WTC11 (cell line): ENCODE data around the gene UQCC2. TPM values are rescaled to one million over a fixed set of nuclear protein-coding genes. Genes with fewer than 3 reads are reported as not detected.

Experiments
- ATAC-seq: fragments of 200-7000 bp; cut with Tn5 transposase; 2 replicates; pipeline ENCODE4 v1.10.0; 2021; ENCODE audit warnings: mild to moderate bottlenecking, moderate library complexity
- CTCF ChIA-PET: fragments of 300-600 bp; sonication (Branson Sonifier 250); formaldehyde crosslinking; loops from one replicate; lab custom pipeline; 2021; ENCODE audit warnings: antibody characterized with exemption; lab: Charles Lee
- POLR2A ChIA-PET: fragments of 350-600 bp; sonication (Branson Sonifier 250); formaldehyde crosslinking; loops from one replicate; lab custom pipeline; 2021; ENCODE audit warnings: antibody characterized with exemption; lab: Charles Lee
- DNase-seq: peaks from one replicate; pipeline ENCODE4 v3.0.0; 2021; ENCODE audit warnings: low spot score
- H3K27ac Mint-ChIP-seq: 2 replicates; pipeline ENCODE4 v1.8.0; 2021; ENCODE audit warnings: mixed read lengths
- H3K27me3 Mint-ChIP-seq: 2 replicates; pipeline ENCODE4 v1.8.0; 2021; ENCODE audit warnings: low read depth, mild to moderate bottlenecking, moderate library complexity, mixed read lengths
- H3K36me3 Mint-ChIP-seq: 2 replicates; pipeline ENCODE4 v1.8.0; 2021; ENCODE audit warnings: mixed read lengths
- H3K4me1 Mint-ChIP-seq: 2 replicates; pipeline ENCODE4 v1.8.0; 2022; ENCODE audit warnings: mixed read lengths
- H3K4me3 Mint-ChIP-seq: 2 replicates; pipeline ENCODE4 v1.8.0; 2021; ENCODE audit warnings: mild to moderate bottlenecking, moderate library complexity, mixed read lengths
- H3K9me3 Mint-ChIP-seq: 2 replicates; pipeline ENCODE4 v1.8.0; 2021; ENCODE audit warnings: mixed read lengths
- ATF2 ChIP-seq: sonication (generic); formaldehyde crosslinking; IDR thresholded peaks from 2 replicates; pipeline ENCODE4 v1.8.1; 2022; ENCODE audit warnings: low read depth, missing genetic modification reagents, borderline replicate concordance
- CREB1 ChIP-seq: sonication (generic); formaldehyde crosslinking; IDR thresholded peaks from 2 replicates; pipeline ENCODE4 v1.8.0; 2023; ENCODE audit warnings: mild to moderate bottlenecking, missing genetic modification reagents
- FOXP1 ChIP-seq: sonication (generic); formaldehyde crosslinking; IDR thresholded peaks from 2 replicates; pipeline ENCODE4 v1.8.0; 2022; ENCODE audit warnings: missing genetic modification reagents, mild to moderate bottlenecking, moderate library complexity, borderline replicate concordance
- GRHL2 ChIP-seq: fragments of 250-450 bp; sonication (Bioruptor Pico); IDR thresholded peaks from 2 replicates; pipeline ENCODE4 v1.8.0; 2022; ENCODE audit warnings: mild to moderate bottlenecking, moderate library complexity; ENCODE audit not compliant: insufficient replicate concordance, severe bottlenecking
- JUN ChIP-seq: sonication (generic); formaldehyde crosslinking; IDR thresholded peaks from 2 replicates; pipeline ENCODE4 v1.8.0; 2023; ENCODE audit warnings: mild to moderate bottlenecking, missing genetic modification reagents
- NFE2L1 ChIP-seq: sonication (generic); formaldehyde crosslinking; IDR thresholded peaks from 2 replicates; pipeline ENCODE4 v1.8.1; 2023; ENCODE audit warnings: missing genetic modification reagents
- TP53 ChIP-seq: sonication (generic); formaldehyde crosslinking; IDR thresholded peaks from 2 replicates; pipeline ENCODE4 v1.8.1; 2023; ENCODE audit warnings: mild to moderate bottlenecking, missing genetic modification reagents
- ZNF396 ChIP-seq: fragments of 250-450 bp; sonication (Bioruptor Pico); IDR thresholded peaks from 2 replicates; pipeline ENCODE4 v1.8.0; 2021; ENCODE audit warnings: mild to moderate bottlenecking, moderate library complexity, borderline replicate concordance
- ZNF532 ChIP-seq: fragments of 250-450 bp; sonication (Bioruptor Pico); IDR thresholded peaks from 2 replicates; pipeline ENCODE4 v1.9.0; 2021; ENCODE audit warnings: mild to moderate bottlenecking, borderline replicate concordance
- total RNA-seq: library from RNA; stranded (reverse); gene quantifications from 3 replicates; pipeline ENCODE4 v1.2.3, GENCODE V29; 2021
- TF ChIP-seq, protein P1 (sequence below): sonication (generic); formaldehyde crosslinking; IDR thresholded peaks from 2 replicates; pipeline ENCODE4 v1.8.1; 2023; ENCODE audit warnings: mild to moderate bottlenecking, missing genetic modification reagents
- TF ChIP-seq, protein P2 (sequence below): sonication (generic); formaldehyde crosslinking; IDR thresholded peaks from 2 replicates; pipeline ENCODE4 v1.8.0; 2022; ENCODE audit warnings: missing genetic modification reagents

The UQCC2 gene
- total RNA-seq, 1 experiment from 2014 or later = 65.8 TPM

DNA sequence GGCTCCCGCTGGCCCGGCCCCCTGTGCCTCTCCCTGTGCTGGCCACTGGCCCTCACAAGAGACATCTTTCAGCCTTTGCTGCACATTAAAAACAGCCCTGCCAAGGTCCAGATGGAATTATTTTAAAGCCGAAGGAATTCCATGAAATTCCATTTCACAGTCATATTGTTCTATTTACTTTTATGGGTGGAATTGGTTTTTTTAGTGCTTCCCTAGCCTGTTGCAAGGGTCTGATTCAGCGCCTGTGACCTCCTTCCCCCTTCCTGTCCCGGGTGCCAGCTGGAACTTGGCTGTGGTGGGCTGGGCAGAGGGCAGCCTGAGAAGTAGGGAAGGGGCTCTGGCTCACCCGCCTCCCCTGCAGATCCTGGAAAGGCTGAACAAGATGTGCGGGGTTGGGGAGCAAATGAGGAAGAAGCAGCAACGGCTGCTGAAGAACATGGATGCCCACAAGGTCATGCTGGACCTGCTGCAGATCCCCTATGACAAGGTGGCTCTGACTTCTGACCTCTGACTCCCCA is 34.3 kb downstream of the UQCC2 start:
- no peak overlapping the region for H3K27ac Mint-ChIP-seq
- H3K27me3 Mint-ChIP-seq = no peaks in the 10 kb centered on the region
- H3K36me3 Mint-ChIP-seq = peaks cover 41% of the 10 kb centered on the region
- H3K4me3 Mint-ChIP-seq = no peak overlapping the region
- TF ChIP-seq GRHL2 (no peak), TP53 (CRISPR knock-in tag) (no peak), ZNF396 (CRISPR knock-in tag) (no peak), ATF2 (CRISPR knock-in tag) (no peak), ZNF532 (CRISPR knock-in tag) (no peak), FOXP1 (no peak), CREB1 (CRISPR knock-in tag) (no peak)
- CTCF ChIA-PET = no interaction called here
- DNase-seq (no peak), ATAC-seq (no peak)
- no peaks in the 10 kb centered on the region for H3K9me3 Mint-ChIP-seq
- H3K4me1 Mint-ChIP-seq = no peaks in the 10 kb centered on the region
- POLR2A ChIA-PET = no interaction called here

DNA sequence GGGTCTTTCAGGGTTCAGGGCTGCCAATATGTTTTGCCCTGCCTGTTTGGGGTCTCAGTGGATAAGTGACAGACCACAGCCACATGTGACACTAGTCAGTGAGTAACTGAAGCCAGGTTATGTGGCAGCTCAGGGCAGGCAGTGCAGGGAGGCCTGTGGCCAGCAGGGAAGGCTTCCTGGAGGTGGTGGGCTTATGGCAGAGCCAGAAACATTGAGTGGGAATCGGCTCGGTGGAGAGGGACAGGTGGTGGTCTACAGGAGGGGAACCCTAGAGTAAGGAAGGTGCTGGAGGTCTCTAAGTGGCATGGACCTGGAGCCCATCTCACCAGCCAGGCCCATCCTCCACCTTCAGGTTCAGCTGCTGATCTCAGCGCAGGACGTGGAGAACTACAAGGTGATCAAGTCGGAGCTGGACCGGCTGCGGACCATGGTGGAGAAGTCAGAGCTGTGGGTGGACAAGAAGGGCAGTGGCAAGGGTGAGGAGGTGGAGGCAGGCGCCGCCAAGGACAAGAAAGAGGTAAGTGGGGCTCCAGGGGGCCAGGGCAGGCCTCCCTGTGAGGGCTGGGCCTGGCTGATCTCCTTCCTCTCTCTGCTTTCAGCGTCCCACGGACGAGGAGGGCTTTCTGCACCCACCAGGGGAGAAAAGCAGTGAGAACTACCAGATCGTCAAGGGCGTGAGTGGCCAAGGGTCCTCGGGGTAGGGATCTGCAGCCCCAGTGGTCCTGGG is 34.9 kb downstream of the UQCC2 start:
- POLR2A ChIA-PET = no interaction called here
- Mint-ChIP-seq H3K4me3 (no peak overlapping the region), H3K36me3 (peaks cover 45% of the 10 kb centered on the region), H3K27me3 (no peaks in the 10 kb centered on the region), H3K27ac (no peak overlapping the region), H3K4me1 (no peaks in the 10 kb centered on the region)
- CTCF ChIA-PET = interaction anchor here (0.9 to 1.6 kb wide), 2 partner anchors 44 to 87 kb away, joined by 4 to 5 read pairs; no protein-coding TSS in a partner anchor
- ATAC-seq = no peak
- TF ChIP-seq, protein P1, sequence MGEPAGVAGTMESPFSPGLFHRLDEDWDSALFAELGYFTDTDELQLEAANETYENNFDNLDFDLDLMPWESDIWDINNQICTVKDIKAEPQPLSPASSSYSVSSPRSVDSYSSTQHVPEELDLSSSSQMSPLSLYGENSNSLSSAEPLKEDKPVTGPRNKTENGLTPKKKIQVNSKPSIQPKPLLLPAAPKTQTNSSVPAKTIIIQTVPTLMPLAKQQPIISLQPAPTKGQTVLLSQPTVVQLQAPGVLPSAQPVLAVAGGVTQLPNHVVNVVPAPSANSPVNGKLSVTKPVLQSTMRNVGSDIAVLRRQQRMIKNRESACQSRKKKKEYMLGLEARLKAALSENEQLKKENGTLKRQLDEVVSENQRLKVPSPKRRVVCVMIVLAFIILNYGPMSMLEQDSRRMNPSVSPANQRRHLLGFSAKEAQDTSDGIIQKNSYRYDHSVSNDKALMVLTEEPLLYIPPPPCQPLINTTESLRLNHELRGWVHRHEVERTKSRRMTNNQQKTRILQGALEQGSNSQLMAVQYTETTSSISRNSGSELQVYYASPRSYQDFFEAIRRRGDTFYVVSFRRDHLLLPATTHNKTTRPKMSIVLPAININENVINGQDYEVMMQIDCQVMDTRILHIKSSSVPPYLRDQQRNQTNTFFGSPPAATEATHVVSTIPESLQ (CRISPR knock-in tag) = no peak
- TF ChIP-seq FOXP1 = no peak
- TF ChIP-seq NFE2L1 (CRISPR knock-in tag) = no peak
- TF ChIP-seq, protein P2, sequence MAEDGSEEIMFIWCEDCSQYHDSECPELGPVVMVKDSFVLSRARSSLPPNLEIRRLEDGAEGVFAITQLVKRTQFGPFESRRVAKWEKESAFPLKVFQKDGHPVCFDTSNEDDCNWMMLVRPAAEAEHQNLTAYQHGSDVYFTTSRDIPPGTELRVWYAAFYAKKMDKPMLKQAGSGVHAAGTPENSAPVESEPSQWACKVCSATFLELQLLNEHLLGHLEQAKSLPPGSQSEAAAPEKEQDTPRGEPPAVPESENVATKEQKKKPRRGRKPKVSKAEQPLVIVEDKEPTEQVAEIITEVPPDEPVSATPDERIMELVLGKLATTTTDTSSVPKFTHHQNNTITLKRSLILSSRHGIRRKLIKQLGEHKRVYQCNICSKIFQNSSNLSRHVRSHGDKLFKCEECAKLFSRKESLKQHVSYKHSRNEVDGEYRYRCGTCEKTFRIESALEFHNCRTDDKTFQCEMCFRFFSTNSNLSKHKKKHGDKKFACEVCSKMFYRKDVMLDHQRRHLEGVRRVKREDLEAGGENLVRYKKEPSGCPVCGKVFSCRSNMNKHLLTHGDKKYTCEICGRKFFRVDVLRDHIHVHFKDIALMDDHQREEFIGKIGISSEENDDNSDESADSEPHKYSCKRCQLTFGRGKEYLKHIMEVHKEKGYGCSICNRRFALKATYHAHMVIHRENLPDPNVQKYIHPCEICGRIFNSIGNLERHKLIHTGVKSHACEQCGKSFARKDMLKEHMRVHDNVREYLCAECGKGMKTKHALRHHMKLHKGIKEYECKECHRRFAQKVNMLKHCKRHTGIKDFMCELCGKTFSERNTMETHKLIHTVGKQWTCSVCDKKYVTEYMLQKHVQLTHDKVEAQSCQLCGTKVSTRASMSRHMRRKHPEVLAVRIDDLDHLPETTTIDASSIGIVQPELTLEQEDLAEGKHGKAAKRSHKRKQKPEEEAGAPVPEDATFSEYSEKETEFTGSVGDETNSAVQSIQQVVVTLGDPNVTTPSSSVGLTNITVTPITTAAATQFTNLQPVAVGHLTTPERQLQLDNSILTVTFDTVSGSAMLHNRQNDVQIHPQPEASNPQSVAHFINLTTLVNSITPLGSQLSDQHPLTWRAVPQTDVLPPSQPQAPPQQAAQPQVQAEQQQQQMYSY = no peak
- TF ChIP-seq JUN (CRISPR knock-in tag) = no peak
- no peak for TF ChIP-seq ZNF396 (CRISPR knock-in tag)
- TF ChIP-seq, all 79 proteins: peak for 0
- no peak for DNase-seq
- no peaks in the 10 kb centered on the region for H3K9me3 Mint-ChIP-seq
